OCI-LY3 (cell line): Measurements from ENCODE around the gene CTRL.

Experiments used
- CTCF ChIP-seq: fragments of 200-600, 300-600 bp; sonication (generic); IDR thresholded peaks from 2 replicates; pipeline ENCODE4 v1.5.1; 2014; ENCODE audit warnings: antibody characterized with exemption, low read length, low read depth
- EZH2phosphoT487 ChIP-seq: fragments of 200-600 bp; shearing (Covaris generic); IDR thresholded peaks from 2 replicates; pipeline ENCODE4 v1.6.1; 2018; ENCODE audit warnings: antibody characterized with exemption, mixed run types, low read depth

GRCh38 chr16:67935101-67935401 lies 3.4 kb upstream of the CTRL start:
- TF ChIP-seq CTCF (no peak), EZH2phosphoT487 (no peak)
